H1 (cell line): Measurements from ENCODE around the gene TGM1. TPM values are rescaled to one million over a fixed set of nuclear protein-coding genes. Genes with fewer than 3 reads are reported as not detected.

Experiments
- ATF2 ChIP-seq: IDR thresholded peaks from 2 replicates; pipeline ENCODE4 v1.6.1; 2012; ENCODE audit warnings: low read length, inconsistent platforms
- TEAD4 ChIP-seq: IDR thresholded peaks from 2 replicates; pipeline ENCODE4 v1.6.1; 2012; ENCODE audit warnings: low read depth, low read length, inconsistent platforms, mixed read lengths
- polyA plus RNA-seq, 7 experiments: library from polyadenylated mRNA; depleted of rRNA in 3 of 7; stranded (reverse) in 5 of 7; unstranded in 2 of 7; fragments of >200 nt in 5 of 7; fragments of 200-250 nt in 2 of 7; gene quantifications; 1 replicate in 5 of 7; 2 replicates in 1 of 7; 4 replicates in 1 of 7; pipeline versions ENCODE4 v1.2.1 to v1.2.3, GENCODE V29; 2011 to 2013; ENCODE audit warnings: missing spikeins in 2 of 7, mixed read lengths in 2 of 7
- total RNA-seq: library from RNA; stranded (reverse); fragmentation: NEBNext Ultra II Directional; extraction: Animal tissue kit (Norgen Biotek cat#: 25700); gene quantifications from 2 replicates; pipeline ENCODE4 v1.2.1, GENCODE V29; 2021

The TGM1 gene
- total and polyA plus RNA-seq, 2 of the 8 experiments (the other 6 are each of a cell fraction or from before 2014, with no cell fraction given), result 1.8 to 2.2 TPM

DNA sequence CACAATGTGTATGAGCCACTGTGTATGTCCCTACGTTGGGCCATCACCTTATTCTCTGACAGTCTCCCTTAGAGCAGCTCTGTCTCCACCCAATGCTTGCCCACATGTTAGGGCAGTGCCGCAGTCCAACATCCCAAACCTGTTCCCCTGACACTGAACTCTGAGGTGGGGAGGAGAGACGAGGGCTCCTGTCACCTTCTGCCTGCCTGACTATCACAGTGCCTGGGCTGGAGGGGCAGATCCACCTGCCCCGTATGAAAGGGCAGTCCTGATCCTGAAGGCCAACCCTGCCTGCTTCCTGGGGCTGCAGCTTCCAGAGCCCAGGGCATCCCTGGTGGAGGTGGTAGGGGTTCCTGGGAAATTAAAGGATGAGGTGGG is 2.2 kb downstream of the TGM1 start (continued):
- TF ChIP-seq ATF2, result no peak
- no peak for TF ChIP-seq TEAD4
